ENCODE results near the gene SNRK. TPM values are rescaled to one million over a fixed set of nuclear protein-coding genes. Genes with fewer than 3 reads are reported as not detected.

The SNRK gene
- total RNA-seq, 1 donor from 2014 or later, result 13.3 TPM

DNA sequence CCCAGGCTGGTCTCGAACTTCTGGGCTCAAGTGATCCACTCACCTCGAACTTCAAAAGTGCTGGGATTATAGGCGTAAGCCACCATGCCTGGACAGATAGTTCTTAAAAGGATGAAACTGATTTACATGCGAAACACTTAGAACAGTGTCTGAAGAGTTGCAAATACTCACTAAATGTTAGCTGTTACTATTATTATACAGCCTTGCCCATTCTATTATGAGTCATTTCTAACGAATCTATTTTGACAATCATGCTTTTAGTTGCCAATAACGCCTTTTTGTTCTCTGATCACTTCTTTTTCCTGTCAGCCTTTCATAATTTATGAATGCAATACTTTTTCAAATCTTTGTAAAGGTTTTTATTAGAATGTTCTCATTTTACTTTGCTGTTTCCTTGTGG, 112.7 kb downstream of the SNRK start:
- Mint-ChIP-seq H3K4me3 (ENCODE audit: unreplicated experiment) (no peak overlapping the region), H3K27ac (ENCODE audit: unreplicated experiment) (no peak overlapping the region), H3K27me3 (ENCODE audit: low read depth, unreplicated experiment) (no peaks in the 10 kb centered on the region), H3K9me3 (ENCODE audit: unreplicated experiment) (peaks cover 2% of the 10 kb centered on the region), H3K36me3 (ENCODE audit: low read depth, unreplicated experiment) (peaks cover 3% of the 10 kb centered on the region), H3K4me1 (ENCODE audit: low read depth, unreplicated experiment) (peaks cover 4% of the 10 kb centered on the region)
- FAIRE-seq (no peak), DNase-seq (ENCODE audit: low read depth) (no peak)
- Histone ChIP-seq H3K4me2 (ENCODE audit: low read length) (no peak overlapping the region), H3K79me2 (ENCODE audit: insufficient read depth, low read length) (no peaks in the 10 kb centered on the region), H3K9me3 (ENCODE audit: insufficient read depth, low read depth, low read length) (no peaks in the 10 kb centered on the region), H2AFZ (ENCODE audit: low read depth, low read length) (no peak overlapping the region), H3K27ac (ENCODE audit: low read depth, low read length) (no peak overlapping the region), H4K20me1 (ENCODE audit: insufficient read depth, low read length) (no peaks in the 10 kb centered on the region), H3K27me3 (ENCODE audit: insufficient read depth, low read length) (no peaks in the 10 kb centered on the region), H3K36me3 (ENCODE audit: insufficient read depth, low read length) (no peaks in the 10 kb centered on the region), H3K4me1 (ENCODE audit: insufficient read depth, low read length) (no peaks in the 10 kb centered on the region), H3K9ac (ENCODE audit: low read length) (no peak overlapping the region), H3K4me3 (ENCODE audit: insufficient read depth, low read depth, low read length) (no peak overlapping the region)
- no peak for TF ChIP-seq EZH2 (IDR thresholded peaks at IDR 0.05; ENCODE audit: insufficient read depth, low read length)
- TF ChIP-seq, protein P1, sequence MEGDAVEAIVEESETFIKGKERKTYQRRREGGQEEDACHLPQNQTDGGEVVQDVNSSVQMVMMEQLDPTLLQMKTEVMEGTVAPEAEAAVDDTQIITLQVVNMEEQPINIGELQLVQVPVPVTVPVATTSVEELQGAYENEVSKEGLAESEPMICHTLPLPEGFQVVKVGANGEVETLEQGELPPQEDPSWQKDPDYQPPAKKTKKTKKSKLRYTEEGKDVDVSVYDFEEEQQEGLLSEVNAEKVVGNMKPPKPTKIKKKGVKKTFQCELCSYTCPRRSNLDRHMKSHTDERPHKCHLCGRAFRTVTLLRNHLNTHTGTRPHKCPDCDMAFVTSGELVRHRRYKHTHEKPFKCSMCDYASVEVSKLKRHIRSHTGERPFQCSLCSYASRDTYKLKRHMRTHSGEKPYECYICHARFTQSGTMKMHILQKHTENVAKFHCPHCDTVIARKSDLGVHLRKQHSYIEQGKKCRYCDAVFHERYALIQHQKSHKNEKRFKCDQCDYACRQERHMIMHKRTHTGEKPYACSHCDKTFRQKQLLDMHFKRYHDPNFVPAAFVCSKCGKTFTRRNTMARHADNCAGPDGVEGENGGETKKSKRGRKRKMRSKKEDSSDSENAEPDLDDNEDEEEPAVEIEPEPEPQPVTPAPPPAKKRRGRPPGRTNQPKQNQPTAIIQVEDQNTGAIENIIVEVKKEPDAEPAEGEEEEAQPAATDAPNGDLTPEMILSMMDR (IDR thresholded peaks at IDR 0.05; ENCODE audit: insufficient read depth, low read depth, low read length), result no peak

GRCh38 chr3:43400167-43400566, 113.8 kb downstream of the SNRK start:
- Mint-ChIP-seq H3K36me3 (ENCODE audit: low read depth, unreplicated experiment) (peaks cover 3% of the 10 kb centered on the region), H3K9me3 (ENCODE audit: unreplicated experiment) (peaks cover 2% of the 10 kb centered on the region), H3K4me1 (ENCODE audit: low read depth, unreplicated experiment) (no peaks in the 10 kb centered on the region), H3K4me3 (ENCODE audit: unreplicated experiment) (no peak overlapping the region), H3K27ac (ENCODE audit: unreplicated experiment) (peak overlapping the region; percentile 53), H3K27me3 (ENCODE audit: low read depth, unreplicated experiment) (no peaks in the 10 kb centered on the region)
- H3K4me1 ChIP-seq (ENCODE audit: insufficient read depth, low read length), result no peaks in the 10 kb centered on the region
- H3K4me2 ChIP-seq (ENCODE audit: low read length), result no peak overlapping the region
- no peak for TF ChIP-seq EZH2 (IDR thresholded peaks at IDR 0.05; ENCODE audit: insufficient read depth, low read length)
- no peaks in the 10 kb centered on the region for H3K9me3 ChIP-seq (ENCODE audit: insufficient read depth, low read depth, low read length)
- no peak overlapping the region for H3K27ac ChIP-seq (ENCODE audit: low read depth, low read length)
- FAIRE-seq (no peak), DNase-seq (ENCODE audit: low read depth) (no peak)
- H4K20me1 ChIP-seq (ENCODE audit: insufficient read depth, low read length), result no peaks in the 10 kb centered on the region
- H3K36me3 ChIP-seq (ENCODE audit: insufficient read depth, low read length), result no peaks in the 10 kb centered on the region
- H2AFZ ChIP-seq (ENCODE audit: low read depth, low read length), result no peak overlapping the region
- H3K27me3 ChIP-seq (ENCODE audit: insufficient read depth, low read length), result no peaks in the 10 kb centered on the region
- no peak overlapping the region for H3K4me3 ChIP-seq (ENCODE audit: insufficient read depth, low read depth, low read length)
- H3K79me2 ChIP-seq (ENCODE audit: insufficient read depth, low read length), result no peaks in the 10 kb centered on the region
- no peak overlapping the region for H3K9ac ChIP-seq (ENCODE audit: low read length)

Other genes with a start within 250 kb of the SNRK start
- 13.0 and 13.7 TPM in 2 replicates for gene POMGNT2, start 180.5 kb upstream of the SNRK start, total RNA-seq